GM23338 (cell line): Measurements from ENCODE around the gene SPOPL.

Experiments used
- CREB1 ChIP-seq: fragments of 250-450 bp; sonication (Bioruptor Pico); IDR thresholded peaks from 2 replicates; pipeline ENCODE4 v1.5.0; 2020; ENCODE audit warnings: low read depth, mild to moderate bottlenecking, moderate library complexity
- EZH2 ChIP-seq: fragments of 200-600 bp; sonication (generic); IDR thresholded peaks from one replicate; pipeline ENCODE4 v1.8.0; 2017; ENCODE audit warnings: antibody characterized with exemption, mild to moderate bottlenecking, low read depth; ENCODE audit not compliant: unreplicated experiment
- EZH2phosphoT487 ChIP-seq: fragments of 200-600 bp; sonication (generic); IDR thresholded peaks from one replicate; pipeline ENCODE4 v1.8.1; 2018; ENCODE audit warnings: antibody characterized with exemption; ENCODE audit not compliant: unreplicated experiment
- NANOG ChIP-seq: IDR thresholded peaks from 2 replicates; pipeline ENCODE4 v1.6.1; 2016; ENCODE audit warnings: antibody characterized with exemption, borderline replicate concordance
- POLR2AphosphoS5 ChIP-seq: IDR thresholded peaks from 2 replicates; pipeline ENCODE4 v1.6.1; 2016; ENCODE audit warnings: antibody characterized with exemption, low read depth
- STAT1 ChIP-seq: IDR thresholded peaks from one replicate; pipeline ENCODE4 v1.6.1; 2016; ENCODE audit warnings: antibody characterized with exemption; ENCODE audit not compliant: unreplicated experiment
- ZNF114 ChIP-seq: fragments of 250-450 bp; sonication (Bioruptor Pico); IDR thresholded peaks from 2 replicates; pipeline ENCODE4 v1.5.0; 2020; ENCODE audit warnings: mild to moderate bottlenecking, moderate library complexity
- TF ChIP-seq, protein P1 (sequence below), 2 experiments: fragments of 200-600 bp in 1 of 2; sonication (generic) in 1 of 2; conservative IDR thresholded peaks; 2 replicates each; pipeline versions ENCODE4 v1.5.1 to v1.6.1; 2016 to 2017; ENCODE audit warnings: antibody characterized with exemption in 2 of 2, low read depth in 2 of 2, mild to moderate bottlenecking in 2 of 2, moderate library complexity in 1 of 2
- TF ChIP-seq, protein P2 (sequence below): IDR thresholded peaks from one replicate; pipeline ENCODE4 v1.6.1; 2018; ENCODE audit warnings: antibody characterized with exemption; ENCODE audit not compliant: unreplicated experiment
- TF ChIP-seq, protein P3 (sequence below): IDR thresholded peaks from 2 replicates; pipeline ENCODE4 v1.6.1; 2016; ENCODE audit warnings: antibody characterized with exemption

DNA sequence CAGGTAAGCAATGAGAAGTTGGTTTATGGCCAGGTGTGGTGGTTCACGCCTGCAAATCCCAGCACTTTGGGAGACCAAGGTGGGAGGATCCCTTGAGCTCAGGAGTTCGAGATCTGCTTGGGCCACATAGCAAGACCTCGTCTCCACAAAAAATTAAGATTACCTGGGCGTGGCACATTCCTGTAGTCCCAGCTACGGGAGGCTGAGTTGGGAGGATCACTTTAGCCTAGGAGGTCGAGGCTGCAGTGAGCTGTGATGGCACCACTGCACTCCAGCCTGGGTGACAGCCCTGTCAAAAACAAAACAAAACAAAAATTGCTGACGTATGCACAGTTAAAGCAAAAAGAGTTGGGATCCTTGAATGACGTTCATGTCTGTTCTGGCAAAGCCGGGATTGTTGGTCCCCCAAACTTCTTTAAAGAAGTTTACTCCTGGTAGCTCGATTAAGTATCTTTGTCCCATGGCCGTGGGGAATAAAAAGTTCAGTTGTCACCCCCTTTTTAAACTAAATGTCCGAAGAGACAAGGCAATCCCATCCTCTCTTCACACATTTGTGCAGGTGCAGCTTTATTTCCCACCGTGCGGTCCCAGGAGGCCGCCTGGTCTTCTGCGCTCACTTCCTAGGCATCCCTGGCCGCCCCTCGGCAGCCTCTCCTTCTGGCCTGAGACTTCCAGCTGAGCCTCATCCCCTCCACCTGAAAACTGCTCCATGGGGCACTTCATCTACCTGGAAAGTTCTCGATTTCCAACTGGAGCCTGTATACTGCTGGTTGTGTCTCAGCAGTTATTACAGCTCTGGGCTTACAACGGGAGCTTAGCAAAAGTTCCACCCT is 762 bp upstream of the SPOPL start:
- TF ChIP-seq, protein P1, sequence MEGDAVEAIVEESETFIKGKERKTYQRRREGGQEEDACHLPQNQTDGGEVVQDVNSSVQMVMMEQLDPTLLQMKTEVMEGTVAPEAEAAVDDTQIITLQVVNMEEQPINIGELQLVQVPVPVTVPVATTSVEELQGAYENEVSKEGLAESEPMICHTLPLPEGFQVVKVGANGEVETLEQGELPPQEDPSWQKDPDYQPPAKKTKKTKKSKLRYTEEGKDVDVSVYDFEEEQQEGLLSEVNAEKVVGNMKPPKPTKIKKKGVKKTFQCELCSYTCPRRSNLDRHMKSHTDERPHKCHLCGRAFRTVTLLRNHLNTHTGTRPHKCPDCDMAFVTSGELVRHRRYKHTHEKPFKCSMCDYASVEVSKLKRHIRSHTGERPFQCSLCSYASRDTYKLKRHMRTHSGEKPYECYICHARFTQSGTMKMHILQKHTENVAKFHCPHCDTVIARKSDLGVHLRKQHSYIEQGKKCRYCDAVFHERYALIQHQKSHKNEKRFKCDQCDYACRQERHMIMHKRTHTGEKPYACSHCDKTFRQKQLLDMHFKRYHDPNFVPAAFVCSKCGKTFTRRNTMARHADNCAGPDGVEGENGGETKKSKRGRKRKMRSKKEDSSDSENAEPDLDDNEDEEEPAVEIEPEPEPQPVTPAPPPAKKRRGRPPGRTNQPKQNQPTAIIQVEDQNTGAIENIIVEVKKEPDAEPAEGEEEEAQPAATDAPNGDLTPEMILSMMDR (conservative IDR thresholded peaks at IDR 0.05; ENCODE audit: low read depth in 2 of 2), result no peak
- TF ChIP-seq EZH2, result no peak
- no peak for TF ChIP-seq STAT1
- TF ChIP-seq EZH2phosphoT487, result no peak
- TF ChIP-seq, protein P2, sequence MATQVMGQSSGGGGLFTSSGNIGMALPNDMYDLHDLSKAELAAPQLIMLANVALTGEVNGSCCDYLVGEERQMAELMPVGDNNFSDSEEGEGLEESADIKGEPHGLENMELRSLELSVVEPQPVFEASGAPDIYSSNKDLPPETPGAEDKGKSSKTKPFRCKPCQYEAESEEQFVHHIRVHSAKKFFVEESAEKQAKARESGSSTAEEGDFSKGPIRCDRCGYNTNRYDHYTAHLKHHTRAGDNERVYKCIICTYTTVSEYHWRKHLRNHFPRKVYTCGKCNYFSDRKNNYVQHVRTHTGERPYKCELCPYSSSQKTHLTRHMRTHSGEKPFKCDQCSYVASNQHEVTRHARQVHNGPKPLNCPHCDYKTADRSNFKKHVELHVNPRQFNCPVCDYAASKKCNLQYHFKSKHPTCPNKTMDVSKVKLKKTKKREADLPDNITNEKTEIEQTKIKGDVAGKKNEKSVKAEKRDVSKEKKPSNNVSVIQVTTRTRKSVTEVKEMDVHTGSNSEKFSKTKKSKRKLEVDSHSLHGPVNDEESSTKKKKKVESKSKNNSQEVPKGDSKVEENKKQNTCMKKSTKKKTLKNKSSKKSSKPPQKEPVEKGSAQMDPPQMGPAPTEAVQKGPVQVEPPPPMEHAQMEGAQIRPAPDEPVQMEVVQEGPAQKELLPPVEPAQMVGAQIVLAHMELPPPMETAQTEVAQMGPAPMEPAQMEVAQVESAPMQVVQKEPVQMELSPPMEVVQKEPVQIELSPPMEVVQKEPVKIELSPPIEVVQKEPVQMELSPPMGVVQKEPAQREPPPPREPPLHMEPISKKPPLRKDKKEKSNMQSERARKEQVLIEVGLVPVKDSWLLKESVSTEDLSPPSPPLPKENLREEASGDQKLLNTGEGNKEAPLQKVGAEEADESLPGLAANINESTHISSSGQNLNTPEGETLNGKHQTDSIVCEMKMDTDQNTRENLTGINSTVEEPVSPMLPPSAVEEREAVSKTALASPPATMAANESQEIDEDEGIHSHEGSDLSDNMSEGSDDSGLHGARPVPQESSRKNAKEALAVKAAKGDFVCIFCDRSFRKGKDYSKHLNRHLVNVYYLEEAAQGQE, result no peak
- TF ChIP-seq ZNF114 (CRISPR knock-in tag), result no peak
- TF ChIP-seq CREB1 (CRISPR knock-in tag), result no peak
- no peak for TF ChIP-seq POLR2AphosphoS5
- TF ChIP-seq NANOG, result no peak
- TF ChIP-seq, protein P3, sequence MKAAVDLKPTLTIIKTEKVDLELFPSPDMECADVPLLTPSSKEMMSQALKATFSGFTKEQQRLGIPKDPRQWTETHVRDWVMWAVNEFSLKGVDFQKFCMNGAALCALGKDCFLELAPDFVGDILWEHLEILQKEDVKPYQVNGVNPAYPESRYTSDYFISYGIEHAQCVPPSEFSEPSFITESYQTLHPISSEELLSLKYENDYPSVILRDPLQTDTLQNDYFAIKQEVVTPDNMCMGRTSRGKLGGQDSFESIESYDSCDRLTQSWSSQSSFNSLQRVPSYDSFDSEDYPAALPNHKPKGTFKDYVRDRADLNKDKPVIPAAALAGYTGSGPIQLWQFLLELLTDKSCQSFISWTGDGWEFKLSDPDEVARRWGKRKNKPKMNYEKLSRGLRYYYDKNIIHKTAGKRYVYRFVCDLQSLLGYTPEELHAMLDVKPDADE, result no peak
